ENCODE measurements around the gene EEF2KMT. TPM values are rescaled to one million over a fixed set of nuclear protein-coding genes. Genes with fewer than 3 reads are reported as not detected.
"Not testable (repeated sequence)": the region's sequence is repeated elsewhere in the genome, so short reads cannot be mapped to it uniquely, and the experiment has no call there.

Gene EEF2KMT
- total RNA-seq, 2 experiments from 2014 or later, result 10.4 to 16.7 TPM

- H3K36me3 Mint-ChIP-seq; H3K27me3 Mint-ChIP-seq; H3K4me1 Mint-ChIP-seq; H3K4me3 Mint-ChIP-seq; DNase-seq; ATAC-seq; H3K27ac Mint-ChIP-seq; H3K9me3 Mint-ChIP-seq (ENCODE audit: low read depth); CTCF ChIA-PET: not testable (repeated sequence)
Observed at GRCh38 chr16:5103296-5104032, 5.9 kb upstream of the EEF2KMT start.

- peak overlapping the region; percentile 84 for H3K4me3 Mint-ChIP-seq
- DNase-seq; H3K9me3 Mint-ChIP-seq (ENCODE audit: low read depth); CTCF ChIA-PET; H3K27me3 Mint-ChIP-seq; ATAC-seq; H3K36me3 Mint-ChIP-seq; H3K27ac Mint-ChIP-seq: not testable (repeated sequence)
- H3K4me1 Mint-ChIP-seq, result peaks cover 22% of the 10 kb centered on the region
Observed at GRCh38 chr16:5099174-5099573, 1.6 kb upstream of the EEF2KMT start.

- Mint-ChIP-seq H3K4me3 (peak overlapping the region; percentile 84), H3K4me1 (peaks cover 22% of the 10 kb centered on the region), H3K27ac (peak overlapping the region; percentile 96)
- not testable (repeated sequence) for ATAC-seq; H3K9me3 Mint-ChIP-seq (ENCODE audit: low read depth); H3K27me3 Mint-ChIP-seq; H3K36me3 Mint-ChIP-seq
- CTCF ChIA-PET, result interaction anchor here (0.6 kb wide), 1 partner anchor 42 kb away, joined by 4 read pairs; no protein-coding TSS in a partner anchor
- DNase-seq, result peak; percentile 83
Observed at GRCh38 chr16:5098221-5099159, 895 bp upstream of the EEF2KMT start.

GRCh38 chr16:5097061-5097469 is 530 bp downstream of the EEF2KMT start:
- ATAC-seq; H3K9me3 Mint-ChIP-seq (ENCODE audit: low read depth); CTCF ChIA-PET; H3K36me3 Mint-ChIP-seq; H3K27me3 Mint-ChIP-seq: not testable (repeated sequence)
- peaks cover 26% of the 10 kb centered on the region for H3K4me1 Mint-ChIP-seq
- H3K27ac Mint-ChIP-seq, result peak overlapping the region; percentile 84
- peak; percentile 59 for DNase-seq
- H3K4me3 Mint-ChIP-seq, result peak overlapping the region; percentile 84

GRCh38 chr16:5096437-5097060 is 1.0 kb downstream of the EEF2KMT start:
- not testable (repeated sequence) for DNase-seq; H3K9me3 Mint-ChIP-seq (ENCODE audit: low read depth); H3K27me3 Mint-ChIP-seq; H3K36me3 Mint-ChIP-seq; ATAC-seq
- Mint-ChIP-seq H3K27ac (peak overlapping the region; percentile 84), H3K4me3 (peak overlapping the region; percentile 84), H3K4me1 (peaks cover 26% of the 10 kb centered on the region)
- CTCF ChIA-PET, result interaction anchor here (1.3 kb wide), 1 partner anchor 12 kb away, joined by 3 read pairs; no protein-coding TSS in a partner anchor

GRCh38 chr16:5095145-5095830 is 2.3 kb downstream of the EEF2KMT start:
- not testable (repeated sequence) for H3K9me3 Mint-ChIP-seq (ENCODE audit: low read depth); H3K27ac Mint-ChIP-seq; H3K36me3 Mint-ChIP-seq; H3K27me3 Mint-ChIP-seq; DNase-seq; H3K4me3 Mint-ChIP-seq; ATAC-seq
- CTCF ChIA-PET, result interaction anchor here (0.7 to 1.3 kb wide), 2 partner anchors 10 to 347 kb away, joined by 3 read pairs; no protein-coding TSS in a partner anchor
- H3K4me1 Mint-ChIP-seq, result peaks cover 26% of the 10 kb centered on the region

- CTCF ChIA-PET, result interaction anchor here (1.3 kb wide), 1 partner anchor 60 kb away, joined by 3 read pairs; the partner anchor contains the start of gene NAGPA
- H3K27ac Mint-ChIP-seq; H3K4me3 Mint-ChIP-seq; DNase-seq; H3K36me3 Mint-ChIP-seq; H3K27me3 Mint-ChIP-seq; H3K9me3 Mint-ChIP-seq (ENCODE audit: low read depth); ATAC-seq: not testable (repeated sequence)
- H3K4me1 Mint-ChIP-seq, result peaks cover 24% of the 10 kb centered on the region
Observed at GRCh38 chr16:5093746-5094145, 3.8 kb downstream of the EEF2KMT start.

- H3K4me1 Mint-ChIP-seq, result peaks cover 23% of the 10 kb centered on the region
- H3K27ac Mint-ChIP-seq; H3K36me3 Mint-ChIP-seq; H3K4me3 Mint-ChIP-seq; ATAC-seq; H3K27me3 Mint-ChIP-seq; DNase-seq; H3K9me3 Mint-ChIP-seq (ENCODE audit: low read depth): not testable (repeated sequence)
- CTCF ChIA-PET, result interaction anchor here (0.8 to 1.8 kb wide), 4 partner anchors 17 to 142 kb away, joined by 3 to 8 read pairs (median 5); partner anchors contain the start of gene NAGPA
Observed at GRCh38 chr16:5093081-5093480, 4.5 kb downstream of the EEF2KMT start.

GRCh38 chr16:5090592-5090991 is 7.0 kb downstream of the EEF2KMT start:
- DNase-seq; H3K36me3 Mint-ChIP-seq; ATAC-seq; H3K4me1 Mint-ChIP-seq; H3K27me3 Mint-ChIP-seq; H3K27ac Mint-ChIP-seq; H3K9me3 Mint-ChIP-seq (ENCODE audit: low read depth); H3K4me3 Mint-ChIP-seq; CTCF ChIA-PET: not testable (repeated sequence)

GRCh38 chr16:5089911-5090555 is 7.6 kb downstream of the EEF2KMT start:
- H3K9me3 Mint-ChIP-seq (ENCODE audit: low read depth); ATAC-seq; CTCF ChIA-PET; H3K27ac Mint-ChIP-seq; H3K4me1 Mint-ChIP-seq; H3K36me3 Mint-ChIP-seq; H3K4me3 Mint-ChIP-seq; DNase-seq; H3K27me3 Mint-ChIP-seq: not testable (repeated sequence)

- CTCF ChIA-PET, result interaction anchor here (0.7 kb wide), 1 partner anchor 794 kb away, joined by 3 read pairs; no protein-coding TSS in a partner anchor
- H3K4me1 Mint-ChIP-seq; H3K36me3 Mint-ChIP-seq; H3K27me3 Mint-ChIP-seq; H3K27ac Mint-ChIP-seq; ATAC-seq; H3K9me3 Mint-ChIP-seq (ENCODE audit: low read depth); DNase-seq; H3K4me3 Mint-ChIP-seq: not testable (repeated sequence)
Observed at GRCh38 chr16:5088936-5089335, 8.7 kb downstream of the EEF2KMT start.

- ATAC-seq; H3K4me3 Mint-ChIP-seq; H3K36me3 Mint-ChIP-seq; H3K27me3 Mint-ChIP-seq; H3K27ac Mint-ChIP-seq; H3K4me1 Mint-ChIP-seq; DNase-seq; H3K9me3 Mint-ChIP-seq (ENCODE audit: low read depth): not testable (repeated sequence)
- CTCF ChIA-PET, result interaction anchor here (0.7 kb wide), 1 partner anchor 793 kb away, joined by 3 read pairs; no protein-coding TSS in a partner anchor
Observed at GRCh38 chr16:5088086-5088790, 9.4 kb downstream of the EEF2KMT start.
